HG02798 (cell line): ENCODE results near the gene NKAIN2.
"Not testable (repeated sequence)": the region's sequence is repeated elsewhere in the genome, so short reads cannot be mapped to it uniquely, and the experiment has no call there.

Experiments used
- ATAC-seq: cut with Tn5 transposase; IDR thresholded peaks from one replicate; pipeline ENCODE4 v1.9.1; 2021; ENCODE audit warnings: mild to moderate bottlenecking; ENCODE audit not compliant: unreplicated experiment, poor library complexity

NKAIN2 gene

GRCh38 chr6:124158024-124158423 is 354.4 kb downstream of the NKAIN2 start:
- ATAC-seq, result no peak

GRCh38 chr6:124163676-124164075 is 360.0 kb downstream of the NKAIN2 start:
- ATAC-seq, result no peak

- ATAC-seq, result no peak
Observed at GRCh38 chr6:124164343-124164742, 360.7 kb downstream of the NKAIN2 start.

GRCh38 chr6:124167249-124167648 is 363.6 kb downstream of the NKAIN2 start:
- not testable (repeated sequence) for ATAC-seq

- ATAC-seq, result no peak
Observed at GRCh38 chr6:124190256-124190655, 386.6 kb downstream of the NKAIN2 start.

DNA sequence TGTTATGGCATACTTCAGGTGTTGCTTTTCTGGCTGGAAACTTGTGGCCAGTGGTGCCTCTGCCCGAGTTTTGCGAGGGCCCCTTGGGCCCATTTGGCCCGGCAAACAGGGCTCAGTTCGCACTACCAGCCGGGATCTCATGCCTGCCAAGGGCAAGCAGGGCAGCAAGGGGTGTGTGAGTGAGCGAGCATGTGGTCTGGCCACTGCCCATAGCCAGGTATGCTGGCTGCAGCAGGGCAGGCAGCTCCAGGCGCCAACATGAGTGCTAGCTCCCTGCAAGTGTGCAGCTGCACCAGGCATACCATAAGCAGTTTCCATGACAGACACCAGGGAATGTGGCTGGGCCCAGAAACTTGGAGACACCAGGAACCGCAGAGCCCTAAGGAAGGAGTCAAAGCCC is 389.5 kb downstream of the NKAIN2 start:
- ATAC-seq, result no peak

GRCh38 chr6:124197148-124197547 is 393.5 kb downstream of the NKAIN2 start:
- ATAC-seq, result no peak

- ATAC-seq, result no peak
Observed at GRCh38 chr6:124199286-124199685, 395.6 kb downstream of the NKAIN2 start.

- ATAC-seq, result no peak
Observed at GRCh38 chr6:124200661-124201060, 397.0 kb downstream of the NKAIN2 start.

DNA sequence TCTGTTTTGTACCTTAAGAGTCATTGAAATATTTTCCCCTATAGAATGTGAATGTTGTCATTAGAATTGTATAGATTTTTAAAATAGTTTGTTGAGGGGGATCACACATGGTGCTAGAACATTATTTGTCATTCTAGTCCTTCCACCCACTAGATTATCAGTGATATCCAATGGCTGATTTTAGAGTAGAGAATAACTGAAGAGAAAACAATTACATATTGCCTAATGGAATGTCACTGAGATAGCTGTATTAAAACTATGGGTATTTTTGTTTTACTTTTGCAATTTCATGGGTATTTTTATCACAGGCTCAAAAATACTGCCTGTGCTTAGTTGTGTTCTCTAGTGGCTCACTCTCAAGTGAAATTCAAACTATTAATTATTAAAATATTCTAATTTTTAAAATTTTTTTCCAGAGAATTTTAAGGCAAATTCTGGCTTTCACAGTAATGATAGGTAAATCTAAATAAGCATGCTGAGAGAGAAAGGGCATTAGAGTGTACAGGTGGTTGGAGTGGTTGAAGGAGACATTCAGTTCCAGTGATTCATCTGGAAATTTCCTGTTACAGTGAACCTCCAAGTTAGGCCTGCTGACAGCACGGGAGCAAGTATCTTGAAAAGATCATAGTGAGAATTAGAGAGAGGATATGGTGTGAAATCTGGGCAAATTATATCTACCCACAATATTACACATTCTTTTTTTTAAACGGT is 399.6 kb downstream of the NKAIN2 start:
- ATAC-seq, result no peak

DNA sequence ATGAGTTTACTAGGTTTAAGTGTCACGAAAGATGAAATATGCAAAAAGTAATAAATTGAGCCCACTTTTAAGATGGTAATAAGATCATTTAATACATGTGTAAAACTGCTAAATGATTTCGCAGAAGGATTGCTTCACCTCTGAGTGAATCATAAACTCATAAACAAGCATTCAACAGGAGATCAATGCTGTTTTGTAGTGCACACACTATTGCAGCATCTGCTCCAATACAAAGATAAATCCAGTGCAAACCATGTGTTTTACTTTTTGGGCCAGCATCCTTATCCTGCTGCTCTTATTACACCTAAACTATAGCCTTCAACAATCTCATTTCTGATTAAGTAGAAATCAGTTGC is 400.1 kb downstream of the NKAIN2 start:
- no peak for ATAC-seq

DNA sequence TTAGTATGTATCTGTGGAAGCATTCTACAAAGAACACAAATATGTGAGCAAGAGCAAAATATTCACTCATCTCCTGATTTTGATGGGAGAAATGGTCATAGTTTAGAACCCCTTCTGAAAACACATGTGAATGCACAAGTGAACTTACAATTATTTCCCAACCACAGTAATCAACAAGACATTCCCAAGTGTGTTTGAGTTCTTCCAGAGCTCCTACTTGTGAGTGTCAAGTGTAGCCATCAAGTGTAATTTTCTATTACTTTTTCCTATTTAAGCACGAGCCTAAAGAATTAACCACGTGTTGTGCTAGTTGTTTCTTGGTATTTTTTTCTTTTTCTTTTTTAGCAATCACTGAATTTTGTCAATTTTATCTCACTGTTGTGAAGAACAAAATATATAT is 402.3 kb downstream of the NKAIN2 start:
- no peak for ATAC-seq

DNA sequence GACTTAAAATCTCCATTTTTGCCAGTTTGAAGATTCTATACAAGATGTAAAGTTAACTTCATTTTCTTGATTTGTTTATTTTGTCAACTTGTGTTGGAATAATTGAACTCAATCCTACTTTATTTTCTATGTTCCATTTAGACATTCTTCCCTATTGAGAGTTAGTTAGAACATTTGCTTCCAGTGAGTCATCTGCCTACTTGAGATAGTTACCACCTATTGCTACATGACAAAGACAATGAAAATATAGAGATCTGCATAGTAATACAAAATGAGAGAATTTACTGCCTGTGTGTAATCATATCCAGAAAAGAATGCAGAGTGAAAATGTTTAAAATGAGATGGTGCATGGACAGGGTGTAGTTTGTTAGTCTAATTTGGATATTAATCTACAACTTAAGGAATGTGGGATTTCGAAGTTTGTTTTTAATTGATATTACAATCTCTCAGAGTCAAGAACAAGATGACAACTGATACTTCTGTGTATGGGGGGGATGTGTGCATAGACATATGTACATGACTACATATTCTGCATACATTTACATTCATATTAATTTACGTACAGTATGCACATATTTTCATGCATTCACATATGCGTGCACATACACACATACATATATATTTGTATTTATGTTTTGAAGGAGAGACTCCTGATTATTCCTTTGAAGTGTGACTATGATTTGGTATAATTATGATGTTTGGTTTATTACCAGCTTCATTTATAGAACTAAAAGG is 420.1 kb downstream of the NKAIN2 start:
- no peak for ATAC-seq

GRCh38 chr6:124226396-124226795 is 422.7 kb downstream of the NKAIN2 start:
- no peak for ATAC-seq

DNA sequence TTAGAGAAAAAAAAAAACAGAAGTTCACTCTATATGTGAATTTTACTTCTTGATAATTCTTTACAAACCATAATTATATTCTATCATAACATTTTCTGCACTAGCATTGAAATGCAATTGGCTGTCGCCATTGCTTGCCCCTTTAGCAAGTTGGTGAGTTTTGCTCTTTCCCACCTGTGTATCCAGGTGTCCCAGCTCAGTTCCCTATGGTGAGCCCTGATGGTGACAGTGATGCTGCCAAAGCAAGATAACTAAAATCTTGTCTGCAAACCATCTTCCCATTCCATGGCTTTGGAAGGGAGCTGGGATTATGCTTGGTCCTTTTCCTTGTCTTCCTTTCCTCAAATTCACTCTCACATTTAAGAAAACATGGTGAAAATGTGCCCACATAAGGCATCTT is 429.6 kb downstream of the NKAIN2 start:
- no peak for ATAC-seq

DNA sequence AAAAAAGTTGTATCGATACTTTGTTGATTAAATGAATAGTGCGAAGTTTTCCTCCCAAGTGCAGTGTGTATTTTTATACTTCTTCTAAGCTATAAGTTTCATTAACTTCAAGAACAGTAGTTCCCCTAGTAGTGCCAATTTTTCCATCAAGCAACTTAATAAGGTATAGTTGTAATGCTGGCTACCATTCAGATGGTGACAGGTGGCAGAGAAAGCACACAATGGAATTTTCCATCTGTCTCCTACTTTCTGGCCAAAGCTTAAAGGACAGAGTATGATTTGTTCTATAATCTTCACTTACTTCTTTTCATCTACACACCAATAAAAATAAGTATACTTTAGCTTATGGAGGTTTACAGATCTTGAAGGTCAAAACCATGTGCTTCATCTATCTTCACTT is 431.1 kb downstream of the NKAIN2 start:
- no peak for ATAC-seq

- no peak for ATAC-seq
Observed at GRCh38 chr6:124237911-124238310, 434.2 kb downstream of the NKAIN2 start.

- not testable (repeated sequence) for ATAC-seq
Observed at GRCh38 chr6:124238408-124238807, 434.7 kb downstream of the NKAIN2 start.

- ATAC-seq, result no peak
Observed at GRCh38 chr6:124254941-124255685, 451.4 kb downstream of the NKAIN2 start.

DNA sequence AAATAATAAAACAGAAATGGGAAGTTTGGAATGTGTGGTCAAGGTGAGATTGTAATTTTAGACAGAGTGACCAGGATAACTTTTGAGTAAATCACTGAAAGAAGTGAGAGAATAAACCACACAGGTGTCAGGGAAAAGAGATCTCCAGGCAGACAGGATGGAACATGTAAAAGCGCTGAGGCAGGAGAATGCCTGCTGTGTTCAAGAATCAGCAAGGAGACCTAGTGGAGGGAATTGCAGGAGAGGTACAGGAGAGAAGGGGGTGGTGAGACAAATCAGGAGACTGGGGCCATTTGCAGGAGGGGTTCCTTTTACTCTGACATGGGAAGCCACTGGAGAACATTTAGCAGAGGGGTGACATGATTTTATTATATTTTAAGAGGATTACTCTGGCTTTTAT is 456.7 kb downstream of the NKAIN2 start:
- no peak for ATAC-seq

DNA sequence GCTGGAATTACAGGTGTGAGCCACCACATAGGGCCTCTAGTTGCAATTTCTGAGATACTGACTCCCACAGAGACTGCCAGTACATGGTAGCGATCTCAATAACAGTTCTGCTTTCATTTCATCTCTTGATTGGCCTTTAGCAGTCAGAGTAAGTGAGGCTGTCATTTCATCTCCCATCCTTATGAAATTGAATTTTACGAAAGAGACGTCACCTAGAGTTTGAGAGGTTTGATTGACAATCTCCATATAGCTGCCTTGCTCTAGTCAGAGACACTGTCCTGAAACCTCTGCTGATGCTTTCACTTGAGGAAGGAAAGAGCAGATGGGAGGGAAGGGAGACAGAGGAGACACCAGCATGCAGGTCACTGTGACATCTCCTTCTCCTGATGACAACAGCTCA is 466.1 kb downstream of the NKAIN2 start:
- ATAC-seq, result no peak
